Stomach smooth muscle (tissue), 2 donors: ENCODE data around the gene PLS1.
"Not testable (repeated sequence)": the region's sequence is repeated elsewhere in the genome, so short reads cannot be mapped to it uniquely, and the experiment has no call there.

Source experiments
- H3K27ac ChIP-seq: one replicate; pipeline ENCODE4 v1.7.0; 2013; ENCODE audit warnings: mild to moderate bottlenecking, low read length, inconsistent platforms
- H3K27me3 ChIP-seq, 2 donors: one replicate each; pipeline ENCODE4 v1.7.0; 2013; ENCODE audit warnings: low read length in 2 of 2; ENCODE audit not compliant: insufficient read depth in 2 of 2, control insufficient read depth in 1 of 2
- H3K36me3 ChIP-seq, 2 donors: one replicate each; pipeline ENCODE4 v1.7.0; 2013; ENCODE audit warnings: low read length in 2 of 2; ENCODE audit not compliant: control insufficient read depth in 2 of 2, insufficient read depth in 2 of 2
- H3K4me1 ChIP-seq: one replicate; pipeline ENCODE4 v1.7.0; 2013; ENCODE audit warnings: low read length; ENCODE audit not compliant: control insufficient read depth, insufficient read depth
- H3K4me3 ChIP-seq, 2 donors: one replicate each; pipeline ENCODE4 v1.7.0; 2013; ENCODE audit warnings: low read length in 2 of 2
- H3K9ac ChIP-seq, 2 donors: one replicate each; pipeline ENCODE4 v1.7.0; 2013; ENCODE audit warnings: low read length in 2 of 2, mild to moderate bottlenecking in 1 of 2
- H3K9me3 ChIP-seq, 2 donors: one replicate each; pipeline ENCODE4 v1.7.0; 2013; ENCODE audit warnings: low read length in 2 of 2; ENCODE audit not compliant: control insufficient read depth in 2 of 2
- donor health status: healthy.
- donor health status: Pancreatic carcinoma.

Gene PLS1, protein sequence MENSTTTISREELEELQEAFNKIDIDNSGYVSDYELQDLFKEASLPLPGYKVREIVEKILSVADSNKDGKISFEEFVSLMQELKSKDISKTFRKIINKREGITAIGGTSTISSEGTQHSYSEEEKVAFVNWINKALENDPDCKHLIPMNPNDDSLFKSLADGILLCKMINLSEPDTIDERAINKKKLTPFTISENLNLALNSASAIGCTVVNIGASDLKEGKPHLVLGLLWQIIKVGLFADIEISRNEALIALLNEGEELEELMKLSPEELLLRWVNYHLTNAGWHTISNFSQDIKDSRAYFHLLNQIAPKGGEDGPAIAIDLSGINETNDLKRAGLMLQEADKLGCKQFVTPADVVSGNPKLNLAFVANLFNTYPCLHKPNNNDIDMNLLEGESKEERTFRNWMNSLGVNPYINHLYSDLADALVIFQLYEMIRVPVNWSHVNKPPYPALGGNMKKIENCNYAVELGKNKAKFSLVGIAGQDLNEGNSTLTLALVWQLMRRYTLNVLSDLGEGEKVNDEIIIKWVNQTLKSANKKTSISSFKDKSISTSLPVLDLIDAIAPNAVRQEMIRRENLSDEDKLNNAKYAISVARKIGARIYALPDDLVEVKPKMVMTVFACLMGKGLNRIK

DNA sequence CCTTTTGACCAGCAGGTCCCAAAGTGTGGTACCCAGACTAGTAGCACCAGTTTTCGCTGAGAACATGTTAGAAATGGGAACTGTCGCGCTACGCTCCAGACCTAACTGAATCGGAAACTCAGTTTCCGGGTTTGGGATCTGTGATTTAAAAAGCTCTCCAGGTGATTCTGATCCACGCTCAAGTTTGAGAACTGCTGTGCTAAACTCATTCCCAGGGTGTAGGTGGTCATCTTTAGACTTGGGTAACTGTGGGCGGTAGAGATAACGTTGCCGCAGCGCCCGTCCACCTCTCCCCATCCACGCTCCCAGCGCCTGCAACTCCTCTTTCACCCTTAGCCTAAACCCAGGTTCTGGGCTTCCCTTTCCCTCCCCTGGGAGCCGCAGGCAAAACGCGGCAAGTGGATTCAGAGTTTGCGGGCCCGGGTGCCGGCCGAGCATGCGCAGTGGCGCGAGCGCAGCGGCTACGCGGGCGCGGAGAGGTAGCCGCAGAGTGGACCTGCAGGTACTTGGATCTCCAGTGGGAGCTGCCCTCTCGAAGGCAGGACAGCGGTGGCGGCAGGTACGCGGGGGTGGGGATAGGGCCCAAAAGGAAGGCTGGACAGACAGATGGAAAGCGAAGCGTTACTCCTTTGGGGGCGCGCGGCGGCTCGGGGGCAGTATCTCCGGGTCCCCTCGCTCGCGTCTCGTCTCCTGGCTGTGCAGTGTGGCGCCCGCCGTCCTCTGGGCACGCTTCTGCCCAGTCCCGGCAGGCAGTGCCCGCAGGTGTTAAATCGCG lies at the start of gene PLS1:
PLS1 (plus strand) TSS at position 443 of the 775 bp plus-strand sequence. CDS start 67,845 bp downstream, outside the sequence.
- H3K4me1 ChIP-seq, result peaks cover 10% of the 10 kb centered on the region
- H3K36me3 ChIP-seq, result no peaks in the 10 kb centered on the region
- H3K27me3 ChIP-seq, result no peaks in the 10 kb centered on the region
- no peak within 1 kb of the TSS for H3K27ac ChIP-seq
- peak within 1 kb of the TSS; percentile 82 to 92 for H3K4me3 ChIP-seq
- no peaks in the 10 kb centered on the region for H3K9me3 ChIP-seq
- peak within 1 kb of the TSS; percentile 50 to 68 for H3K9ac ChIP-seq

DNA sequence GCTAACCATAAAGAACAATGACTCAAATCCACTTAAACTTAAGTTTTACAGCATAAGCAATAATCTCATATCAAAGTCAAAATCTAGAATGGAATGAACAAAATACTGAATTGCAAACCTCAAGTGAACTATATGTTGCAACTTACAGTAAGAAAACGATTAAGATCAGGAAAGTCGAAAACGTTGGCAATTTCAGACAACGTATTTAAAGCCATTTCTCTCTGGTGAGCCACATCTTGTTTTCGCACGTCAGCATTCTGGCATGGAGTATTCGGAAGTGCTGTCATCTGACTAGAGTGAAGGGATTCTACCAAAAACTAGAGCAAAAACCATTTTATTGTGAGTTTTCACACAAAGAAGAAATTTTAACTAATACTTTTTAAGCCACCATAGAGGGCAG lies 46.2 kb upstream of the PLS1 start:
- no peaks in the 10 kb centered on the region for H3K9me3 ChIP-seq
- peaks cover 15 to 24% of the 10 kb centered on the region in 2 donors for H3K36me3 ChIP-seq
- H3K4me3 ChIP-seq, result no peak overlapping the region
- no peak overlapping the region for H3K27ac ChIP-seq
- H3K9ac ChIP-seq, result no peak overlapping the region
- H3K27me3 ChIP-seq, result no peaks in the 10 kb centered on the region
- no peaks in the 10 kb centered on the region for H3K4me1 ChIP-seq

DNA sequence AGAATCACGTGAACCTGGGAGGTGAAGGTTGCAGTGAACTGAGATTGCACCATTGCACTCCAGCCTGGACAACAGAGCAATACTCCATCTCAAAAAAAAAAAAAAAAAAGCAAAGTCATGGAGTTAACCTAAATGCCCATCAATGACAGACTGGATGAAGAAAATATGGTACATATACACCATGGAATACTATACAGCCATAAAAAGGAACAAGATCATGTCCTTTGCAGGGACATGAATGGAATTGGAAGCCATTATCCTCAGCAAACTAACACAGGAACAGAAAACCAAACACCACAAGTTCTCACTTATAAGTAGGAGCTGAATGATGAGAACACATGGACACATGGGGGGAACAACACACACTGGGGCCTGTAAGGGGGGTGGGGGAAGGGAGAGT lies 43.6 kb upstream of the PLS1 start:
- not testable (repeated sequence) for H3K4me3 ChIP-seq, H3K4me1 ChIP-seq, H3K27ac ChIP-seq, H3K9ac ChIP-seq, H3K9me3 ChIP-seq, H3K27me3 ChIP-seq
- peaks cover 13 to 32% of the 10 kb centered on the region in 2 donors for H3K36me3 ChIP-seq

DNA sequence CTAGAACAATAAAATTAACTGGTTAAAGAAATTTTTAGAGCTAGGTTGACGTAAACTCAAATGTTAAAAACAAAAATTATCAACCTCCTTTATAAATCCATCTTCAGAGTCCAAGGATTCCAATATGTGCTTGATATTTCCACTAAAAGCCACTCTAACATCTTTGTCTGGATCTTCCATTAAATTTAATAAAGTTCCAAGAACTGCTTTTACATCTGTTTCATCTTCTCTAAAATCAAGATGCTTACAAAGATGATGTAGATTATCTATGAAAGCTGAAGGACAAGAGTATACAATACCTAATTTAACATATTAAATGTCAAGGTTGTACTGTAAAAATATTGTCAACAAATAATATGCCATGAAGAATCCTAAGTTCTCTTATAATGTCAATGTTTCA lies 42.5 kb upstream of the PLS1 start:
- peaks cover 13 to 32% of the 10 kb centered on the region in 2 donors for H3K36me3 ChIP-seq
- no peaks in the 10 kb centered on the region for H3K27me3 ChIP-seq
- no peak overlapping the region for H3K4me3 ChIP-seq
- no peak overlapping the region for H3K27ac ChIP-seq
- H3K4me1 ChIP-seq, result no peaks in the 10 kb centered on the region
- no peak overlapping the region for H3K9ac ChIP-seq
- no peaks in the 10 kb centered on the region for H3K9me3 ChIP-seq

DNA sequence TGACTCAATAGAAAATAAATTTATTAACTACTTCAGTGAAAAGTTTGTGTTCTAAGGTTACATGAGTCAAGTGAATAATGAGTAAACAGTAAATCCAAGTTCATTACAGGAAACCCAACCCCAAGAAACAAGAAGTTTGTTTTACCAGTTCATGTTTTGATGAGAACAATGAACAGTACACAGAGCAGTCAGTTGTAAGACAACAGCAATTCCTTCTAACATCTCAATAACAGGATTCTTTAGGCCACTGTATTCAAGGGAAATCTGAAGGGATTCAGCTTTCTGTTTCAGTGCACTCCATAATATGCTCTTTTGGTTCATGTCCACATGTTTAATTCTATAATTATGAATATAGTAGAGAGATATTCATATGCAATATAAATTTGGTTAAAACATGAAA lies 36.1 kb upstream of the PLS1 start:
- H3K27me3 ChIP-seq, result no peaks in the 10 kb centered on the region
- no peak overlapping the region for H3K27ac ChIP-seq
- no peak overlapping the region for H3K9ac ChIP-seq
- H3K4me1 ChIP-seq, result no peaks in the 10 kb centered on the region
- H3K36me3 ChIP-seq, result peaks cover 3 to 29% of the 10 kb centered on the region in 2 donors
- no peak overlapping the region for H3K4me3 ChIP-seq
- H3K9me3 ChIP-seq, result no peaks in the 10 kb centered on the region

DNA sequence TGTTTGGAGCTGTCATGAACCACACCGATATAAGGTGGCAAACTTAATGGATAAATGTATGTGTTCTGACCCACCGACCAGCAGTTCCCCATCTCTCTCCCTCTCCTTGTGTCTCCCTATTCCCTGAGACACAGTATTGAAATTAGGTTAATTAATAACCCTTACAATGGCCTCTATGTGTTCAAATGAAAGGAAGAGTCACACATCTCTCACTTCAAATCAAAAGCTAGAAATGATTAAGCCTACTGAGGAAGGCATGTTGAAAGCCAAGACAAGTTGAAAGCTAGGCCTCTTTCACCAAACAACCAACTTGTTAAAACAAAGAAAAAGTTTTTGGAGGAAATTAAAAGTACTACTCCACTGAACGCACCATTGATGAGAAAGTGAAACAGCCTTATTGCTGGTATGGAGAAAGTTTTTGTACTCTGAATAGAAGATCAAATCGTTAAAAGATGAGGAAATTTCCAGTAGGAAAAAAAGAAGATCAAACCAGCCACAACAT lies 32.6 kb upstream of the PLS1 start:
- no peak overlapping the region for H3K9ac ChIP-seq
- no peak overlapping the region for H3K4me3 ChIP-seq
- H3K36me3 ChIP-seq, result peaks cover 5 to 18% of the 10 kb centered on the region in 2 donors
- no peaks in the 10 kb centered on the region for H3K9me3 ChIP-seq
- H3K27ac ChIP-seq, result no peak overlapping the region
- H3K4me1 ChIP-seq, result no peaks in the 10 kb centered on the region
- H3K27me3 ChIP-seq, result no peaks in the 10 kb centered on the region

DNA sequence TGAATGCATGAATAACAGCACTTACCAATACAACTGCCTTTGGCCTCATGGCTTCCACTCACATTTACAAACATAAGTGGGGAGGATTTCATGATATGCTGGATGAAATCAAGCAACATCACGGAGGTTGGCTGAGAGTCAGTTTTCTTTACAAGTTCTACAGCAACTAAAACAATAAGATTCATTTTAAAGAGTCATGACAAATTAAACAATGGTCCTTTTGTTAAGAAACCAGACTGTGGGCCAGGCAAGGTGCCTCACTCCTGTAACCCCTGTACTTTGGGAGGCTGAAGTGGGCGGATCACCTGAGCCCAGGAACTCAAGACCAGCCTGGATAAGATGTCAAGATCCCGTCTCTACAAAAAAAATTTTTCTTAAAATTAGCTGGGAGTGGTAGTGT lies 30.1 kb upstream of the PLS1 start:
- Histone ChIP-seq H3K9me3 (no peaks in the 10 kb centered on the region), H3K9ac (no peak overlapping the region), H3K4me3 (no peak overlapping the region), H3K36me3 (peaks cover 5 to 16% of the 10 kb centered on the region in 2 donors), H3K27me3 (no peaks in the 10 kb centered on the region), H3K4me1 (no peaks in the 10 kb centered on the region), H3K27ac (no peak overlapping the region)

DNA sequence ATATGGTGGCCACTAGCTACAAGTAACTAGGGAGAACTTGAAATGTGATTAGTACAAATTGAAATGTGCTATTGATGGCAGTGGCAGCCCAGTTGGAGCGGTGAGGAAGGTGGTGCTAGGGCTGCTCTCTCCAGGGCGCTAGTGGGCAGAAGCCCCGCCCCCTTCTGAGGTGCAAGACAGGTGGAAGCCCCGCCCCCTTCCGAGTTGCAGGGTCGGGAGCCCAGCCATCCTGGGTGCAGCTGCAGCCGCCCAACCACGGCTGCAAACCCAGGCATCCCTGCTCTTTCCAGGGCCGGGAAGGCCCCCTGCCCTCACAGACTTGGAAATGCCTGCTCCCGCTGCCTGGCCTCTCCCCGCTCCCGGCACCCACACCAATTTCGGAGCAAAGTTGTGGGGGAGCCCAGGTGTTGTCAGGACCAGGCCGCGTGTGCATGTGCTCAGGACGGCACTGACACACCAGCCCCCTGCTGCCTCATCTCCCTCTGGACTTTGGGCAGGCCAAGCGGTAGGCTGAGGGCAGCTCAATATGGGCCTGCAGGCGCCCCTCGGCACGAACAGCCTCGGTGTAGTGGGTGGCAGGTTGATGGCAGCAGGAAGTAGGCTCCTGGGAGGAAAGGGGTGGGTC lies 27.7 kb upstream of the PLS1 start:
- no peak overlapping the region for H3K9ac ChIP-seq
- no peaks in the 10 kb centered on the region for H3K27me3 ChIP-seq
- no peaks in the 10 kb centered on the region for H3K4me1 ChIP-seq
- H3K9me3 ChIP-seq, result no peaks in the 10 kb centered on the region
- H3K36me3 ChIP-seq, result peaks cover 2 to 11% of the 10 kb centered on the region in 2 donors
- H3K27ac ChIP-seq, result no peak overlapping the region
- H3K4me3 ChIP-seq, result no peak overlapping the region

DNA sequence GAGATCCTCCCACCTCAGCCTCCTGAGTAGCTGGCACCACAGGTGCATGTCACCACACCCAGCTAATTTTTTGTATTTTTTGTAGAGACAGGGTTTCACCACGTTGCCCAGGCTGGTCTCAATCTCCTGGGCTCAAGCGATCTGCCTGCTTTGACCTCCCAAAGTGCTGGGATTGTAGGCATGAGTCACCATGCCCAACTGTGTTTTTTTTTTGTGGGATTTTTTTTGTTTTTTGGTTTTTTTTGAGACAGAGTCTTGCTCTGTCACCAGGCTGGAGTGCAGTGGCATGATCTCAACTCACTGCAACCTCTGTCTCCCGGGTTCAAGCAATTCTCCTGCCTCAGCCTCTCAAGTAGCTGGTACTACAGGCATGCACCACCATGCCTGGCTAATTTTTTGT lies 26.8 kb upstream of the PLS1 start:
- not testable (repeated sequence) for H3K4me3 ChIP-seq, H3K4me1 ChIP-seq, H3K27ac ChIP-seq, H3K27me3 ChIP-seq, H3K9ac ChIP-seq, H3K36me3 ChIP-seq, H3K9me3 ChIP-seq

DNA sequence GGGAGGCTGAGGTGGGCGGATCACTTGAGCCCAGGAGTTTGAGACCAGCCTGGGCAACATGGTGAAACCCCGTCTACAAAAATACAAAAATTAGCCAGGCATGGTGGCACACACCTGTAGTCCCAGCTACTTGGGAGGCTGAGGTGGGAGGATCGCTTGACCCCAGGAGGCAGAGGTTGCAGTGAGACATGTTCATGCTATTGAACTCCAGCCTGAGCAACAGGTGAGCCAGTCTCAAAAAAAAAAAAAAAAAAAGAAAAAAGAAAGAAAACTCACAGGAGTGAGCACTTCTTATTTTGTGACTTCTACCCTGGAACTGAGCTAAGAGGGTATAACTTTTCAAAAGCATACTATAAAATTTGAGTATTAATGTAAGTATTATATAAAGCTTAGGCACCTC lies 22.0 kb upstream of the PLS1 start:
- H3K4me1 ChIP-seq, H3K36me3 ChIP-seq, H3K27me3 ChIP-seq, H3K9me3 ChIP-seq, H3K4me3 ChIP-seq, H3K9ac ChIP-seq, H3K27ac ChIP-seq: not testable (repeated sequence)
